DOHH2 (cell line): ENCODE results near the gene OXSM.

Experiments used
- EZH2phosphoT487 ChIP-seq: fragments of 200-600 bp; sonication (generic); IDR thresholded peaks from 2 replicates; pipeline ENCODE4 v1.6.1; 2017; ENCODE audit warnings: borderline replicate concordance, mild to moderate bottlenecking, antibody characterized with exemption, low read length, moderate library complexity, mixed read lengths
- TF ChIP-seq, protein P1 (sequence below): fragments of 200-600 bp; sonication (generic); IDR thresholded peaks from one replicate; pipeline ENCODE4 v1.5.1; 2014; ENCODE audit warnings: antibody characterized with exemption, mild to moderate bottlenecking, low read depth, low read length; ENCODE audit not compliant: poor library complexity, severe bottlenecking

DNA sequence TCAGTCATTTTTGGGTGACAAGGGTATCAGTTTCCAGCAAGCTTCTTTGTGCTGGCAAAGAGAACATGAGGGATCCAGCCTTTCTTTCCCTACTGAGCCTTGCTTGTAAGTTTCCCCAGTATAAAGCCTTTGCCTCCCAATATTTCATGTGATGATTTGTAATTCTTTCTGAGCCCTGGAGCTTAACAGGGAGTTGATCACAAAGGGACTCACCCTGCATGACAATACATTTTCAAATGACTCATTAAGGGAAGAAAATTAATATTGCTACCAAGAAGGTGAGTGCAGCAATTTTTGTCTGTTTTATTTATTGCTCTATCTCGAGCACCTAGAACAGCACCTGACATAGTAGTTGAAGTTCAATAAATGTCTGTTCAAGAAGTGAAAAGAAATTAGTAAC lies 27.7 kb downstream of the OXSM start:
- TF ChIP-seq, protein P1, sequence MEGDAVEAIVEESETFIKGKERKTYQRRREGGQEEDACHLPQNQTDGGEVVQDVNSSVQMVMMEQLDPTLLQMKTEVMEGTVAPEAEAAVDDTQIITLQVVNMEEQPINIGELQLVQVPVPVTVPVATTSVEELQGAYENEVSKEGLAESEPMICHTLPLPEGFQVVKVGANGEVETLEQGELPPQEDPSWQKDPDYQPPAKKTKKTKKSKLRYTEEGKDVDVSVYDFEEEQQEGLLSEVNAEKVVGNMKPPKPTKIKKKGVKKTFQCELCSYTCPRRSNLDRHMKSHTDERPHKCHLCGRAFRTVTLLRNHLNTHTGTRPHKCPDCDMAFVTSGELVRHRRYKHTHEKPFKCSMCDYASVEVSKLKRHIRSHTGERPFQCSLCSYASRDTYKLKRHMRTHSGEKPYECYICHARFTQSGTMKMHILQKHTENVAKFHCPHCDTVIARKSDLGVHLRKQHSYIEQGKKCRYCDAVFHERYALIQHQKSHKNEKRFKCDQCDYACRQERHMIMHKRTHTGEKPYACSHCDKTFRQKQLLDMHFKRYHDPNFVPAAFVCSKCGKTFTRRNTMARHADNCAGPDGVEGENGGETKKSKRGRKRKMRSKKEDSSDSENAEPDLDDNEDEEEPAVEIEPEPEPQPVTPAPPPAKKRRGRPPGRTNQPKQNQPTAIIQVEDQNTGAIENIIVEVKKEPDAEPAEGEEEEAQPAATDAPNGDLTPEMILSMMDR: no peak
- no peak for TF ChIP-seq EZH2phosphoT487
